H9 (cell line): ENCODE data around the gene LSMEM2. TPM values are rescaled to one million over a fixed set of nuclear protein-coding genes. Genes with fewer than 3 reads are reported as not detected.
A peak's percentile ranks its signal among the peaks of the same experiment; 100 is the strongest.

ENCODE experiments used
- DNase-seq: peaks from one replicate; pipeline ENCODE4 v3.0.0-alpha.2; 2017
- H2AFZ ChIP-seq: one replicate; pipeline ENCODE4 v1.6.1; 2013; ENCODE audit warnings: mild to moderate bottlenecking, low read length, control low read depth, moderate library complexity
- H2AK5ac ChIP-seq: 2 replicates; pipeline ENCODE4 v1.6.1; 2013; ENCODE audit warnings: low read length, control low read depth, mixed read lengths; ENCODE audit not compliant: insufficient read length
- H2BK120ac ChIP-seq: one replicate; pipeline ENCODE4 v1.6.1; 2013; ENCODE audit warnings: low read depth, mild to moderate bottlenecking, low read length, control low read depth, inconsistent platforms; ENCODE audit not compliant: poor library complexity, severe bottlenecking
- H2BK12ac ChIP-seq: 2 replicates; pipeline ENCODE4 v1.6.1; 2013; ENCODE audit warnings: low read length, control low read depth, mixed read lengths, low read depth; ENCODE audit not compliant: insufficient read length
- H2BK15ac ChIP-seq: 2 replicates; pipeline ENCODE4 v1.6.1; 2013; ENCODE audit warnings: low read depth, low read length, control low read depth
- H2BK20ac ChIP-seq: one replicate; pipeline ENCODE4 v1.6.1; 2013; ENCODE audit warnings: low read depth, mild to moderate bottlenecking, low read length, control low read depth, inconsistent platforms; ENCODE audit not compliant: poor library complexity, severe bottlenecking
- H2BK5ac ChIP-seq: 2 replicates; pipeline ENCODE4 v1.6.1; 2013; ENCODE audit warnings: low read length, control low read depth, mixed read lengths; ENCODE audit not compliant: insufficient read length
- H3K14ac ChIP-seq: 2 replicates; pipeline ENCODE4 v1.6.1; 2013; ENCODE audit warnings: low read length, control low read depth; ENCODE audit not compliant: insufficient read depth
- H3K18ac ChIP-seq: 2 replicates; pipeline ENCODE4 v1.6.1; 2013; ENCODE audit warnings: low read depth, mild to moderate bottlenecking, mixed read lengths, low read length, control low read depth; ENCODE audit not compliant: insufficient read length
- H3K23ac ChIP-seq: 2 replicates; pipeline ENCODE4 v1.6.1; 2013; ENCODE audit warnings: low read length, control low read depth, mixed read lengths, low read depth; ENCODE audit not compliant: insufficient read length
- H3K23me2 ChIP-seq: 2 replicates; pipeline ENCODE4 v1.6.1; 2013; ENCODE audit warnings: low read depth, mild to moderate bottlenecking, mixed read lengths, low read length, control low read depth; ENCODE audit not compliant: insufficient read length, poor library complexity, severe bottlenecking
- H3K27ac ChIP-seq: 2 replicates; pipeline ENCODE4 v1.5.1; 2013; ENCODE audit warnings: low read length, control low read depth, mixed read lengths, low read depth; ENCODE audit not compliant: insufficient read length
- H3K27me3 ChIP-seq: 2 replicates; pipeline ENCODE4 v1.6.1; 2013; ENCODE audit warnings: low read length, control low read depth, inconsistent platforms; ENCODE audit not compliant: insufficient read depth
- H3K4ac ChIP-seq: 2 replicates; pipeline ENCODE4 v1.6.1; 2013; ENCODE audit warnings: low read depth, mild to moderate bottlenecking, control low read depth, inconsistent platforms, low read length, moderate library complexity
- H3K4me1 ChIP-seq: 2 replicates; pipeline ENCODE4 v1.6.1; 2013; ENCODE audit warnings: low read length, control low read depth, inconsistent platforms; ENCODE audit not compliant: insufficient read depth
- H3K4me2 ChIP-seq: 2 replicates; pipeline ENCODE4 v1.6.1; 2013; ENCODE audit warnings: low read length, control low read depth, mixed read lengths; ENCODE audit not compliant: insufficient read length, insufficient read depth
- H3K56ac ChIP-seq: 2 replicates; pipeline ENCODE4 v1.6.1; 2013; ENCODE audit warnings: low read depth, mild to moderate bottlenecking, mixed read lengths, low read length, control low read depth; ENCODE audit not compliant: insufficient read length
- H3K79me1 ChIP-seq: 2 replicates; pipeline ENCODE4 v1.6.1; 2013; ENCODE audit warnings: low read depth, mild to moderate bottlenecking, moderate library complexity, low read length, control low read depth, inconsistent platforms; ENCODE audit not compliant: insufficient read depth, poor library complexity, severe bottlenecking
- H3K79me2 ChIP-seq: 2 replicates; pipeline ENCODE4 v1.6.1; 2013; ENCODE audit warnings: low read length, control low read depth, inconsistent platforms; ENCODE audit not compliant: insufficient read depth
- H3K9ac ChIP-seq: 2 replicates; pipeline ENCODE4 v1.6.1; 2013; ENCODE audit warnings: low read length, control low read depth, mixed read lengths; ENCODE audit not compliant: insufficient read length; ENCODE audit errors: extremely low read depth
- H3K9me3 ChIP-seq: one replicate; pipeline ENCODE4 v1.6.1; 2013; ENCODE audit warnings: low read depth, low read length, inconsistent platforms; ENCODE audit not compliant: control insufficient read depth
- H3T11ph ChIP-seq: one replicate; pipeline ENCODE4 v1.6.1; 2013; ENCODE audit warnings: mild to moderate bottlenecking, low read length, control low read depth, inconsistent platforms
- H4K20me1 ChIP-seq: one replicate; pipeline ENCODE4 v1.6.1; 2013; ENCODE audit not compliant: control insufficient read depth, insufficient read length, insufficient read depth
- H4K5ac ChIP-seq: 2 replicates; pipeline ENCODE4 v1.6.1; 2013; ENCODE audit warnings: low read depth, mild to moderate bottlenecking, mixed read lengths, low read length, control low read depth; ENCODE audit not compliant: insufficient read length
- H4K8ac ChIP-seq: replicated peaks from 2 replicates; pipeline ENCODE4 v1.6.1; 2013; ENCODE audit warnings: low read length, control low read depth, mixed read lengths, low read depth; ENCODE audit not compliant: insufficient read length
- H4K91ac ChIP-seq: 2 replicates; pipeline ENCODE4 v1.6.1; 2013; ENCODE audit warnings: low read depth, mild to moderate bottlenecking, moderate library complexity, mixed read lengths, low read length, control low read depth; ENCODE audit not compliant: insufficient read length
- H3K27ac Mint-ChIP-seq, 3 experiments: 2 replicates in 2 of 3; 3 replicates in 1 of 3; pipeline ENCODE4 v1.8.0; 2020 to 2021; ENCODE audit warnings: mixed read lengths in 3 of 3, mild to moderate bottlenecking in 1 of 3, moderate library complexity in 1 of 3
- H3K27me3 Mint-ChIP-seq: 2 replicates; pipeline ENCODE4 v1.8.0; 2021; ENCODE audit warnings: low read depth, mild to moderate bottlenecking, moderate library complexity, mixed read lengths
- H3K36me3 Mint-ChIP-seq, 3 experiments: 2 replicates in 2 of 3; 3 replicates in 1 of 3; pipeline ENCODE4 v1.8.0; 2020 to 2021; ENCODE audit warnings: low read depth in 3 of 3, mixed read lengths in 3 of 3; ENCODE audit not compliant: insufficient read depth in 1 of 3
- H3K4me1 Mint-ChIP-seq, 2 experiments: 2 replicates each; pipeline ENCODE4 v1.8.0; 2020; ENCODE audit warnings: mixed read lengths in 2 of 2
- H3K4me3 Mint-ChIP-seq, 2 experiments: 2 replicates in 1 of 2; 3 replicates in 1 of 2; pipeline ENCODE4 v1.8.0; 2020 to 2021; ENCODE audit warnings: mild to moderate bottlenecking in 2 of 2, mixed read lengths in 2 of 2, moderate library complexity in 1 of 2
- H3K9me3 Mint-ChIP-seq, 2 experiments: 2 replicates in 1 of 2; 3 replicates in 1 of 2; pipeline ENCODE4 v1.8.0; 2020; ENCODE audit warnings: mild to moderate bottlenecking in 2 of 2, mixed read lengths in 2 of 2, moderate library complexity in 1 of 2
- WGBS: extraction: QIAGEN DNeasy Blood & Tissue Kit; methylation state at CpG from one replicate; pipeline ENCODE4 v1.1.7; 2013; ENCODE audit warnings: missing lambda C conversion rate, low lambda C conversion rate, mixed read lengths; ENCODE audit not compliant: insufficient read length; ENCODE audit errors: extremely low coverage; 5-methylcytosine and 5-hydroxymethylcytosine counted together
- total RNA-seq: library from RNA; stranded (reverse); gene quantifications from 2 replicates; pipeline ENCODE4 v1.2.1, GENCODE V29; 2021
- TF ChIP-seq, protein P1 (sequence below): fragments of 200-600 bp; sonication (generic); conservative IDR thresholded peaks from 3 replicates; pipeline ENCODE4 v1.8.0; 2021; ENCODE audit warnings: antibody characterized with exemption, mild to moderate bottlenecking

LSMEM2 gene
- total RNA-seq, 1 experiment from 2014 or later: 0.50 TPM

GRCh38 chr3:50249457-50249856 lies 29.4 kb upstream of the LSMEM2 start:
- Histone ChIP-seq H4K8ac (no peak overlapping the region), H3K18ac (no peak overlapping the region), H2BK20ac (no peak overlapping the region), H3K9ac (no peak overlapping the region), H3K4ac (no peak overlapping the region), H2AK5ac (no peak overlapping the region), H3K9me3 (no peaks in the 10 kb centered on the region), H3K23me2 (no peaks in the 10 kb centered on the region), H4K91ac (no peak overlapping the region), H3K79me1 (peaks cover 11% of the 10 kb centered on the region), H3K23ac (no peak overlapping the region), H3K56ac (no peak overlapping the region), H3K27ac (no peak overlapping the region), H3K14ac (no peak overlapping the region; the same call in 1 of the 2 replicates), H3K79me2 (peaks cover 13% of the 10 kb centered on the region; the same call in 1 of the 2 replicates), H2BK120ac (no peak overlapping the region), H3K4me2 (no peak overlapping the region), H3T11ph (no peak overlapping the region), H3K4me1 (no peaks in the 10 kb centered on the region), H2AFZ (no peak overlapping the region), H4K20me1 (peaks cover 3% of the 10 kb centered on the region), H2BK5ac (no peak overlapping the region), H2BK15ac (no peak overlapping the region), H3K27me3 (no peaks in the 10 kb centered on the region), H2BK12ac (no peak overlapping the region), H4K5ac (no peak overlapping the region)
- H3K27me3 Mint-ChIP-seq: no peaks in the 10 kb centered on the region
- TF ChIP-seq, protein P1, sequence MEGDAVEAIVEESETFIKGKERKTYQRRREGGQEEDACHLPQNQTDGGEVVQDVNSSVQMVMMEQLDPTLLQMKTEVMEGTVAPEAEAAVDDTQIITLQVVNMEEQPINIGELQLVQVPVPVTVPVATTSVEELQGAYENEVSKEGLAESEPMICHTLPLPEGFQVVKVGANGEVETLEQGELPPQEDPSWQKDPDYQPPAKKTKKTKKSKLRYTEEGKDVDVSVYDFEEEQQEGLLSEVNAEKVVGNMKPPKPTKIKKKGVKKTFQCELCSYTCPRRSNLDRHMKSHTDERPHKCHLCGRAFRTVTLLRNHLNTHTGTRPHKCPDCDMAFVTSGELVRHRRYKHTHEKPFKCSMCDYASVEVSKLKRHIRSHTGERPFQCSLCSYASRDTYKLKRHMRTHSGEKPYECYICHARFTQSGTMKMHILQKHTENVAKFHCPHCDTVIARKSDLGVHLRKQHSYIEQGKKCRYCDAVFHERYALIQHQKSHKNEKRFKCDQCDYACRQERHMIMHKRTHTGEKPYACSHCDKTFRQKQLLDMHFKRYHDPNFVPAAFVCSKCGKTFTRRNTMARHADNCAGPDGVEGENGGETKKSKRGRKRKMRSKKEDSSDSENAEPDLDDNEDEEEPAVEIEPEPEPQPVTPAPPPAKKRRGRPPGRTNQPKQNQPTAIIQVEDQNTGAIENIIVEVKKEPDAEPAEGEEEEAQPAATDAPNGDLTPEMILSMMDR: no peak
- H3K4me1 Mint-ChIP-seq: peaks cover 30 to 36% of the 10 kb centered on the region in 2 experiments
- DNase-seq: no peak
- H3K9me3 Mint-ChIP-seq: no peaks in the 10 kb centered on the region
- H3K4me3 Mint-ChIP-seq: no peak overlapping the region
- no CpG with 5 or more reads among the region's 5 CpGs for WGBS
- H3K36me3 Mint-ChIP-seq: peaks cover 7 to 39% (median 30%) of the 10 kb centered on the region in 3 experiments
- H3K27ac Mint-ChIP-seq: peak overlapping the region in 2 of 3 experiments; percentile 29 to 76; a peak in 1 of 7 replicates
